ENCODE data around the gene ADAMTS1. TPM values are rescaled to one million over a fixed set of nuclear protein-coding genes. Genes with fewer than 3 reads are reported as not detected.
"Not testable (repeated sequence)": the region's sequence is repeated elsewhere in the genome, so short reads cannot be mapped to it uniquely, and the experiment has no call there.

The ADAMTS1 gene
- total and polyA plus RNA-seq, 4 experiments from 2014 or later = 0.16 TPM; not detected in 3

DNA sequence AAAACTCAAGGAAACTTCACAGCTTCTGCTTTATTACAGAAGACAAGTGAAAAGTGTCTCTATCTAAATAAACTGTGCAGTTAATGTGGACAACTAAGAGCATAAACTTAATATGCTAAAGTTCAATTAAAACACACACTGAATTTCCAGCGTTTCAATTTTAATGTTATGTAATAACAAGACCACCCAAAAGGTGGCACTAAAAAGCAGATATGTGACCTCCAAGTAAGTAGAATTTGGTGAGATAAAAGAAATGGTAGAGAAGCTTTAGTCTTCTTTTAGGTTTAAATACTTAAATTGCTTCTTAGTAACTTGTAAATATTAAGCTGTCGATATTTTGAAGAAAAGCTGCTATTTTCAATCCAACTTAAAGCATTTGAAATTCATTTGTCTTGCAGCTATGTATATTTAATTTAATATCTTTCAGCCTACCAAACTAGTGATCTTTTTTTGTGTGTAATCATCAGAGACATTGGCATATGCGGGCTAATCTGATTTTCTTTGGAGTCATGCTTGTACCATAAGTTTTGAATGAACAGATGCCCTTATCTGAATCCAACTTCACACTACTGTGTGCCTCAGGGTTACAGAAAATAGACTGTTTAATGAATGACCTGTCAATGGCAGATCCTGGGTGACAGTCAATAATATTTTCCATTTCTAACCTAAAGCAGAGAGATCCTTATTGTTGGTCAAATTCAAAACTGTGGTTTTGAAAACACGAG lies 36.5 kb upstream of the ADAMTS1 start:
- Histone ChIP-seq H3K9me3 (ENCODE audit: control insufficient read depth in 1 of 2, low read length in 2 of 2) (no peaks in the 10 kb centered on the region), H3K27ac (ENCODE audit: low read depth, low read length) (no peak overlapping the region), H3K27me3 (ENCODE audit: insufficient read depth, low read length) (no peaks in the 10 kb centered on the region), H3K4me1 (ENCODE audit: insufficient read depth, low read length) (no peaks in the 10 kb centered on the region), H3K36me3 (ENCODE audit: insufficient read depth, low read length) (no peaks in the 10 kb centered on the region), H3K4me3 (ENCODE audit: low read length in 2 of 2) (no peak overlapping the region)
- CTCF ChIA-PET (ENCODE audit: partially characterized antibody) = no interaction called here
- Mint-ChIP-seq H3K9me3 (no peaks in the 10 kb centered on the region), H3K36me3 (no peaks in the 10 kb centered on the region), H3K27ac (no peak overlapping the region), H3K4me1 (peaks cover 0 to 1% (median 0%) of the 10 kb centered on the region in 4 donors), H3K27me3 (peaks cover 0 to 3% of the 10 kb centered on the region in 2 donors), H3K4me3 (no peak overlapping the region)
- POLR2A ChIA-PET (ENCODE audit: partially characterized antibody) = no interaction called here
- intact Hi-C loops (cut with micrococcal nuclease) = no loop called here
- no peak for DNase-seq

DNA sequence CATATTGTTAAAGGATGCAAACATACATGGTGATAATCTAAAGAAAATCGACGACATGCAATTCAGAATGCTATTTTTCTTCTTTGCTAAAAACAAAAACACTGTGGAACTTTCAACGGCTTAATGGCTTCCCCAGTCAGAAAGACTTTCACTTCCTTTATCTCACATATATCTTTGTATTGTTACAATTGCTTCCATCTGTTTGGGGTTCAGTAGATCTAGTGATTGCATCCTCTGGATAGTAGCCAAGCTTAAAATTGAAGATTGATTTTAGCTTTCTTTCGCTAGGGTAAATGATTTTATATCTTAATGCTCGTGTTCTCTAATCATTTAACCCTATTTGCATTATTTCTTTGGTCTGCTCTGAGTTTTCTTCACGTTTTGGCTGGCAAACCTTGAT lies 31.8 kb upstream of the ADAMTS1 start:
- CTCF ChIA-PET (ENCODE audit: partially characterized antibody) = no interaction called here
- Histone ChIP-seq H3K27me3 (ENCODE audit: insufficient read depth, low read length) (no peaks in the 10 kb centered on the region), H3K27ac (ENCODE audit: low read depth, low read length) (no peak overlapping the region), H3K9me3 (ENCODE audit: control insufficient read depth in 1 of 2, low read length in 2 of 2) (no peaks in the 10 kb centered on the region), H3K4me1 (ENCODE audit: insufficient read depth, low read length) (no peaks in the 10 kb centered on the region), H3K36me3 (ENCODE audit: insufficient read depth, low read length) (no peaks in the 10 kb centered on the region), H3K4me3 (ENCODE audit: low read length in 2 of 2) (no peak overlapping the region)
- Mint-ChIP-seq H3K4me1 (peaks cover 0 to 1% (median 0%) of the 10 kb centered on the region in 4 donors), H3K27ac (no peak overlapping the region), H3K4me3 (no peak overlapping the region), H3K27me3 (peaks cover 0 to 2% of the 10 kb centered on the region in 2 donors), H3K36me3 (no peaks in the 10 kb centered on the region), H3K9me3 (peaks cover 0 to 6% (median 2%) of the 10 kb centered on the region in 8 donors)
- POLR2A ChIA-PET (ENCODE audit: partially characterized antibody) = no interaction called here
- DNase-seq = no peak
- intact Hi-C loops (cut with micrococcal nuclease) = no loop called here

DNA sequence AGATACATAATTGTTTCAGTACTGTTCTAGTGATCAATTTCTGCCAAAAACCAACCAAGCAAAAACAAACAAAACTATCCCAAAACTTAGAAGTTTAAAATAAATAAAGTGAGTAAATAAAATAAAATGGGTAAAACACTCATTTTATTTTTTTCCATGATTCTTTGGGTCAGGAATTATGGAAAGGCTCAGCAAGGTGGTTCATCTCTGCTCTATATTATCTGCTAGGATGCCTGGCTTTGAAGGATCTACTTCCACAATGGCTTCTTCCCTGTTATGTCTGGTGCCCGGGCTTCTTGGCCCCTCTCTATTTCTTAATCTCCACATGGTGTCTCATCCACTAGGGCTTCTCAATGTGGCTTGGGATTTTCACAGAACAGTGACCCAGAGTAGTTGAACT lies 29.1 kb upstream of the ADAMTS1 start:
- H3K4me3 ChIP-seq (ENCODE audit: low read length in 2 of 2) = no peak overlapping the region
- no peaks in the 10 kb centered on the region for H3K4me1 ChIP-seq (ENCODE audit: insufficient read depth, low read length)
- Mint-ChIP-seq H3K27me3 (peaks cover 0 to 2% of the 10 kb centered on the region in 2 donors), H3K36me3 (no peaks in the 10 kb centered on the region), H3K27ac (no peak overlapping the region), H3K4me3 (no peak overlapping the region), H3K4me1 (peaks cover 0 to 2% (median under 1%) of the 10 kb centered on the region in 4 donors), H3K9me3 (peaks cover 0 to 6% (median 2%) of the 10 kb centered on the region in 8 donors)
- H3K36me3 ChIP-seq (ENCODE audit: insufficient read depth, low read length) = no peaks in the 10 kb centered on the region
- no peak overlapping the region for H3K27ac ChIP-seq (ENCODE audit: low read depth, low read length)
- no peaks in the 10 kb centered on the region for H3K9me3 ChIP-seq (ENCODE audit: control insufficient read depth in 1 of 2, low read length in 2 of 2)
- CTCF ChIA-PET (ENCODE audit: partially characterized antibody) = no interaction called here
- intact Hi-C loops (cut with micrococcal nuclease) = no loop called here
- no peaks in the 10 kb centered on the region for H3K27me3 ChIP-seq (ENCODE audit: insufficient read depth, low read length)
- POLR2A ChIA-PET (ENCODE audit: partially characterized antibody) = no interaction called here
- no peak for DNase-seq

DNA sequence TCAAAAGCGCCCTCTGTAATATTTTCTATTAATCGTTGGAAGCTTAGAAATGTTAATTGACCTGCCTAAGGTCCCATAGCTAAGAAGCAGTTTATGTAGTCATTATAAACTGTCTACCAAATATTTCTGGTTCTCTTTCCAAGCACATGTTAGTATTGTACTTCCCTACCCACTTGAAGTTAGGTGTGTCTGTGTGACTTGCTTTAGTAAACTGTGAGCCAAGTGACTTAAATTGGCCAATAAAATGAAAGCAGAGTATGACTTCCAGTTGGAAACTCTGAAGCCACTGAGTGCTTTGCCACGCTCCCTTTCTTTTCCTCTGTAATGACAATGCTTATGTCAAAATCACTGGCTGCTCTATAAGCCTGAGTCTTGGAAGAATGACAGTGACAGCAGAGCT lies 20.6 kb upstream of the ADAMTS1 start:
- POLR2A ChIA-PET (ENCODE audit: partially characterized antibody) = no interaction called here
- intact Hi-C loops (cut with micrococcal nuclease) = no loop called here

DNA sequence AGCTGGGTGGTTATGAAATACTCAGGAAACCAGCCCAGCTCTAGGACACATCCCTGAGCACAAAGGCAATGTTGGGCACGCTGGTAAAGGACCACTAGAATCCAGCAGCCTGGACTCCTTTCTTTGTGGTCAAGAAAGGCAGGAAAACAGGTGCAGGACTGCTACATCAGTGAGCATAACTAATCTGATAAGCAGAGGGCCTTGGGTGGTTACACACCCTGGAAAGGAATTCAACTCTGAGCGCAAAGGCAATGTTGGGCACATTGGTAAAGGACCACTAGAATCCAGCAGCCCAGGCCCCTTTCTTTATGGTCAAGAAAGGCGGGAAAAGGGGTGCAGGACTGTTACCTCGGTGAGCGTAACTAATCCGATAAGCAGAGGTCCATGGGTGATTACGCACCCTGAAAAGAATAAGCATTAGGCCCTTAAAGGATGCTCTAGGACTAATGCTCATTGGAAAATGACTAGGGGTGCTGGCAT lies 11.7 kb upstream of the ADAMTS1 start:
- CTCF ChIA-PET (ENCODE audit: partially characterized antibody); H3K4me3 ChIP-seq (ENCODE audit: low read length in 2 of 2); H3K27ac ChIP-seq (ENCODE audit: low read depth, low read length); H3K27me3 ChIP-seq (ENCODE audit: insufficient read depth, low read length); H3K4me3 Mint-ChIP-seq; H3K4me1 ChIP-seq (ENCODE audit: insufficient read depth, low read length); H3K36me3 ChIP-seq (ENCODE audit: insufficient read depth, low read length); H3K9me3 Mint-ChIP-seq; H3K27me3 Mint-ChIP-seq; POLR2A ChIA-PET (ENCODE audit: partially characterized antibody); DNase-seq; H3K4me1 Mint-ChIP-seq; intact Hi-C loops (cut with micrococcal nuclease); H3K36me3 Mint-ChIP-seq; H3K9me3 ChIP-seq (ENCODE audit: control insufficient read depth in 1 of 2, low read length in 2 of 2); H3K27ac Mint-ChIP-seq: not testable (repeated sequence)

More for the DNA sequence above, 20.6 kb upstream of the ADAMTS1 start:
- CTCF ChIA-PET (ENCODE audit: partially characterized antibody) = interaction anchor here (0.8 kb wide), 1 partner anchor 13 kb away, joined by 3 read pairs; no protein-coding TSS in a partner anchor
- Histone ChIP-seq H3K9me3 (ENCODE audit: control insufficient read depth in 1 of 2, low read length in 2 of 2) (no peaks in the 10 kb centered on the region), H3K4me3 (ENCODE audit: low read length in 2 of 2) (no peak overlapping the region), H3K27me3 (ENCODE audit: insufficient read depth, low read length) (no peaks in the 10 kb centered on the region), H3K4me1 (ENCODE audit: insufficient read depth, low read length) (no peaks in the 10 kb centered on the region), H3K27ac (ENCODE audit: low read depth, low read length) (no peak overlapping the region), H3K36me3 (ENCODE audit: insufficient read depth, low read length) (no peaks in the 10 kb centered on the region)
- Mint-ChIP-seq H3K4me3 (no peak overlapping the region), H3K4me1 (peaks cover 0 to 2% (median 0%) of the 10 kb centered on the region in 4 donors), H3K27me3 (peaks cover 2 to 3% of the 10 kb centered on the region in 2 donors), H3K27ac (no peak overlapping the region), H3K36me3 (no peaks in the 10 kb centered on the region), H3K9me3 (peaks cover 0 to 2% (median 0%) of the 10 kb centered on the region in 8 donors)
- DNase-seq = no peak

DNA sequence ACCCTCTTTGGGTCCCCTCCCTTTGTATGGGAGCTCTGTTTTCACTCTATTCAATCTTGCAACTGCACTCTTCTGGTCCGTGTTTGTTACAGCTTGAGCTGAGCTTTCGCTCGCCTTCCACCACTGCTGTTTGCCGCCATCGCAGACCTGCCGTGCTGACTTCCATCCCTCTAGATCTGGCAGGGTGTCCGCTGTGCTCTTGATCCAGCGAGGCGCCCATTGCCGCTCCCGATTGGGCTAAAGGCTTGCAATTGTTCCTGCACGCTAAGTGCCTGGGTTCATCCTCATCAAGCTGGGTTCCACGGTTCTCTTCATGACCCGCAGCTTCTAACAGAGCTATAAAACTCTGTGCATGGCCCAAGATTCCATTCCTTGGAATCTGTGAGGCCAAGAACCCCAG lies 9.5 kb upstream of the ADAMTS1 start:
- POLR2A ChIA-PET (ENCODE audit: partially characterized antibody); H3K9me3 Mint-ChIP-seq; H3K27me3 ChIP-seq (ENCODE audit: insufficient read depth, low read length); CTCF ChIA-PET (ENCODE audit: partially characterized antibody); H3K36me3 Mint-ChIP-seq; H3K9me3 ChIP-seq (ENCODE audit: control insufficient read depth in 1 of 2, low read length in 2 of 2); H3K27ac ChIP-seq (ENCODE audit: low read depth, low read length); H3K4me1 ChIP-seq (ENCODE audit: insufficient read depth, low read length); H3K27ac Mint-ChIP-seq; intact Hi-C loops (cut with micrococcal nuclease); H3K36me3 ChIP-seq (ENCODE audit: insufficient read depth, low read length); H3K4me3 ChIP-seq (ENCODE audit: low read length in 2 of 2); H3K4me3 Mint-ChIP-seq; DNase-seq; H3K4me1 Mint-ChIP-seq: not testable (repeated sequence)
- H3K27me3 Mint-ChIP-seq = peaks cover 4 to 14% of the 10 kb centered on the region in 2 donors

DNA sequence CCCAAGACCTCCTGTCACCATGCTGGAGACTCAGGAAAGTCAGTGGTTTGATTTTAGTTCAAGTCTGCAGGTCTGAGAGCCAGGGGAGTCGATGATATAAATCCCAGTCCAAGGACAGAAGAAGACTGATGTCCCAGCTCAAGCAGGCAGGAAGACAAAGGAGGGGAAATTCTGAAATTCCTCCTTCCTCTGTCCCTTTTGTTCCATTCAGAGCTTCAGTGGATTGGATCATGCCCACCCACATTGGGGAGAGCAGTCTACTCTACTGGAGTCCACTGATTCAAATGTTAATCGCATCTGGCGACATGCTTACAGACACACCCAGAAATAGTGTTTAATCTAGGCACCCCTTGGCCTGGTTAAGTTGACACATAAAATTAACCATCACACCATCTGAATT lies 7.2 kb upstream of the ADAMTS1 start:
- no peaks in the 10 kb centered on the region for H3K9me3 Mint-ChIP-seq
- peaks cover 5% of the 10 kb centered on the region for H3K27me3 ChIP-seq (ENCODE audit: insufficient read depth, low read length)
- no peaks in the 10 kb centered on the region for H3K9me3 ChIP-seq (ENCODE audit: control insufficient read depth in 1 of 2, low read length in 2 of 2)
- H3K27me3 Mint-ChIP-seq = peaks cover 11 to 19% of the 10 kb centered on the region in 2 donors
- intact Hi-C loops (cut with micrococcal nuclease) = no loop called here
- peaks cover 0 to 1% (median under 1%) of the 10 kb centered on the region in 4 donors for H3K4me1 Mint-ChIP-seq
- H3K36me3 ChIP-seq (ENCODE audit: insufficient read depth, low read length) = no peaks in the 10 kb centered on the region
- H3K4me3 Mint-ChIP-seq = no peak overlapping the region
- H3K27ac ChIP-seq (ENCODE audit: low read depth, low read length) = no peak overlapping the region
- no peak overlapping the region for H3K4me3 ChIP-seq (ENCODE audit: low read length in 2 of 2)
- no peak for DNase-seq
- H3K27ac Mint-ChIP-seq = no peak overlapping the region
- no peaks in the 10 kb centered on the region for H3K36me3 Mint-ChIP-seq
- ChIA-PET POLR2A (ENCODE audit: partially characterized antibody) (no interaction called here), CTCF (ENCODE audit: partially characterized antibody) (interaction anchor here (1.1 kb wide), 1 partner anchor 8 kb away, joined by 3 read pairs; no protein-coding TSS in a partner anchor)
- H3K4me1 ChIP-seq (ENCODE audit: insufficient read depth, low read length) = no peaks in the 10 kb centered on the region
